OCI-LY1 (cell line): ENCODE results near the gene NDUFA7.
"Not testable (repeated sequence)": the region's sequence is repeated elsewhere in the genome, so short reads cannot be mapped to it uniquely, and the experiment has no call there.

Experiments
- EZH2 ChIP-seq: fragments of 200-600 bp; sonication (generic), shearing (Covaris generic); IDR thresholded peaks from 2 replicates; pipeline ENCODE4 v1.8.0; 2017; ENCODE audit warnings: borderline replicate concordance, mixed run types, mild to moderate bottlenecking, antibody characterized with exemption, low read length, moderate library complexity, mixed read lengths
- TF ChIP-seq, protein P1 (sequence below): fragments of 200-600 bp; sonication (generic), shearing (Covaris generic); IDR thresholded peaks from 2 replicates; pipeline ENCODE4 v1.5.1; 2017; ENCODE audit warnings: mild to moderate bottlenecking, antibody characterized with exemption, low read length, moderate library complexity, mixed read lengths

DNA sequence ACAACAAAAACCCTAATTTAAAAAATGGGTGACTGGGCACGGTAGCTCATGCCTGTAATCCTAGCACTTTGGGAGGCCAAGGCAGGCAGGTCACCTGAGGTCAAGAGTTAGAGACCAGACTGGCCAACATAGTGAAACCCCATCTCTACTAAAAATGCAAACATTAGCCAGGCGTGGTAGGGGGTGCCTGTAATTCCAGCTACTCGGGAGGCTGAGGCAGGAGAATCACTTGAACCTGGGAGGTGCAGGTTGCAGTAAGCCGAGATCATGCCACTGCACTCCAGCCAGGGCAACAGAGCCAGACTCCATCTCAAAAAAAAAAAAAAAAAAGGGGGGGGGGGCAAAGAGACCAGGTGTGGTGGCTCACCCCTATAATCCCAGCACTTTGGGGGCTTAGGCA lies 56.9 kb downstream of the NDUFA7 start:
- TF ChIP-seq EZH2, result not testable (repeated sequence)
- TF ChIP-seq, protein P1, sequence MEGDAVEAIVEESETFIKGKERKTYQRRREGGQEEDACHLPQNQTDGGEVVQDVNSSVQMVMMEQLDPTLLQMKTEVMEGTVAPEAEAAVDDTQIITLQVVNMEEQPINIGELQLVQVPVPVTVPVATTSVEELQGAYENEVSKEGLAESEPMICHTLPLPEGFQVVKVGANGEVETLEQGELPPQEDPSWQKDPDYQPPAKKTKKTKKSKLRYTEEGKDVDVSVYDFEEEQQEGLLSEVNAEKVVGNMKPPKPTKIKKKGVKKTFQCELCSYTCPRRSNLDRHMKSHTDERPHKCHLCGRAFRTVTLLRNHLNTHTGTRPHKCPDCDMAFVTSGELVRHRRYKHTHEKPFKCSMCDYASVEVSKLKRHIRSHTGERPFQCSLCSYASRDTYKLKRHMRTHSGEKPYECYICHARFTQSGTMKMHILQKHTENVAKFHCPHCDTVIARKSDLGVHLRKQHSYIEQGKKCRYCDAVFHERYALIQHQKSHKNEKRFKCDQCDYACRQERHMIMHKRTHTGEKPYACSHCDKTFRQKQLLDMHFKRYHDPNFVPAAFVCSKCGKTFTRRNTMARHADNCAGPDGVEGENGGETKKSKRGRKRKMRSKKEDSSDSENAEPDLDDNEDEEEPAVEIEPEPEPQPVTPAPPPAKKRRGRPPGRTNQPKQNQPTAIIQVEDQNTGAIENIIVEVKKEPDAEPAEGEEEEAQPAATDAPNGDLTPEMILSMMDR, result not testable (repeated sequence)
